Hematopoietic multipotent progenitor cell (in vitro differentiated cells): ENCODE results near the gene TMOD3. TPM values are rescaled to one million over a fixed set of nuclear protein-coding genes. Genes with fewer than 3 reads are reported as not detected.
A peak's percentile ranks its signal among the peaks of the same experiment; 100 is the strongest.
"Not testable (repeated sequence)": the region's sequence is repeated elsewhere in the genome, so short reads cannot be mapped to it uniquely, and the experiment has no call there.

Experiments used
- DNase-seq, 3 donors: peaks; one replicate each; pipeline ENCODE4 v3.0.0-alpha.2; 2011 to 2015; ENCODE audit warnings: low read depth in 2 of 3, low spot score in 2 of 3
- total RNA-seq: library from RNA; depleted of rRNA; stranded (reverse); fragments of >200 nt; gene quantifications from one replicate; pipeline ENCODE4 v1.2.3, GENCODE V29; 2012

TMOD3 gene
- 13.7 TPM for total RNA-seq

DNA sequence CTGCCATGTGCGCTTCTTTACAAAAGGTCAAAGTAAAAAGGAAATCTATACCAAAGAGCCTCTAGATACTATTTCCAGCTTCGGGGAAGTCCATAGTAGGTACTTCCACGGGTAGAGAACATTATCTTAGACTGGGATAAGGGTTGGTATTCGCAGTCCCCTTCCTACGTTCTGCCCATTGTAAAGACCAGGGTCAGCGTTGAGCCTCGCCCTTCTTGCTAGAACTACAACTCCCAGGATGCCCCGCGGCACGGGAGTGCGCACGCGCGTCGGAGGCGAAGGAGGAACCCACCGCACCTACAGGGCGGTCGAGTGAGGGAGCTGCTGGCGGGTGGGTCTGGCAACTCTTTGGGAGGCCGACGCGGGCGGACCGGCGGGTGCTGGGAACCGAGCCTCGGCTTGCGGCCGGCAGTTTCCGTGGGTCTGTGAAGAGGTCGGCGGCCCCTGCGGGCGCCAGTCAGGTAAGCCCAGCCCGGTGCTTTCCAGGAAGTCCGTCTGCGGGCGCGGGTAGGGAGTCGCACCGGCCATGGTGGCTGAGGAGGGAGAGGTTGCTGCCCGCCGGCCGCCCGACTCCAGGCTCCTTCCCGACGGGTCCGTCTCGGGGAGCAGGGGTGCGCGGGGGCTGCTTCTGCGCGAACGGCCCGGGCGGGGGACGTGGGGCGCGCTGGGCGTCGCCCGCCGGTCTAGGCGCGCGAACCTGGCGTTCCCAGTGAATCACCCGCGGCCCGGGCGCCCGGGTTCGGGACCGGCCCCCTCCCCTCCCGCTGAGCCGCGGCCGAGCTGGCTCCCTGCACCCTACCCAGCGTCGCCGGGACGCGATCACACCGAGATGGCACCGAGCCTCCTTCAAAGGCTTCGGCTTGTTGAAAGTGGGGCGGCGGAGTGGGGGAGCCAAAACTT, at the start of gene TMOD3:
TMOD3 (plus strand) TSS at position 278 of the 900 bp plus-strand sequence. CDS start 33,232 bp downstream, outside the sequence.
- DNase-seq = peak; percentile 77 to 93 (median 91)

DNA sequence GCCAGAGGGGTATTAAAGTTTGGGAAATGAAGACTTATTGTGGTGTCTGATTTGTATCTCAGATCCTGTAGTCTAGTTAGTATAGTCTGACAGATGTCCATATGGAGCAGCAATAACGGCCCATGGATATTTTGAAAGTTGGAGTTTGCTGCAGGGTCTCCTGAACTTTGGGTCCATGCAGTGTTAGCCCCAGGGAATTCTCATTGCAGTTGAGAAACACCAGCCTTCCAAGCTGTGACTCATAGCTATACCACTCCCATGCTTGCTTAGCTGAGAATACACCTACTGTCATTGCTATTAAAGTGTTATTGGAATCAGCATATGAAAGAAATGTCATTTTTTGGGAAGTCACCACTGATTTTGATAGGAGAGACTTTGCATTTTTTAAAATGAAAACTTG, 48.8 kb upstream of the TMOD3 start:
- no peak for DNase-seq

DNA sequence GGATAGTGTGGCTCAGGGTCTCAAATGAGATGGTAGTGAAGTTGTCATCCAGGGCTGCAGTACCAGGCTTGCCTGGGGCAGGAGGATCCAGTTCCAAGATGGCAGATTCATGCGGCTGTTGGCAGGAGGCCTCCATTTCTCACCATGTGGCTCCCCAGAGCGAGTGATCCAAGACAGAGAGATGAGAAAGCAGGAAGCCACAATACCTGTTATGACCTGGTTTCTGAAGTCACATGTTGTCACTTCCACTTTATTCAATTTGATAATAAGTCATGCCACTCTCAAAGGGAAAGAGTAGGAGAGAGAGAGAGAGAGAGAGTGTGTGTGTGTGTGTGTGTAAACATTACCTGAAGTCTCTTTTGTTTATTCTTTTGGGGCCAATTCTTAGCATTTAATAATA, 47.9 kb upstream of the TMOD3 start:
- DNase-seq = no peak

DNA sequence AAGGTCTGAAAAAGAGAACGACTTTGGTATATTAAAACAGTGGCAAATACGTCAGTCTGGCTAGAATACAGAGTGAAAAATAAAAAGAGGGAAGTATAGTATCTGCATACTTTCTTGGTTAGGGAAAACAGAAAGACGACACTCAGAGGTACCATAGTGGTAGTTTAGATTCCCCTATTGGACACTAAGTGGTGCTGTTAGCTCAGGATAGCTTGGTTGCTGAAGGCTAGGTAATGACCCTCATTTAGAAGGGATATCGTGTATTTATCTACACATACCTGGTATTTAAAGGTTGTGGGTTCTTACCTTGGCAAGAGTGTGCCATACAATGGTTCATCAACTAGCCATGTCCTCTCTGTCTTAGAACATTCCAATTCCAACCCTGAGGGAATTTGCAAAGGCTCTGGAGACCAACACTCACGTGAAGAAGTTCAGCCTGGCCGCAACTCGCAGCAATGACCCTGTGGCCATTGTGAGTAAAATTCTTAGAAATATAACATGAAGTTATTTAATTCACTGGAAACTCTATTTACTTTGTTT, 47.0 kb upstream of the TMOD3 start:
- DNase-seq = peak in 1 of 3 donors; percentile 18

DNA sequence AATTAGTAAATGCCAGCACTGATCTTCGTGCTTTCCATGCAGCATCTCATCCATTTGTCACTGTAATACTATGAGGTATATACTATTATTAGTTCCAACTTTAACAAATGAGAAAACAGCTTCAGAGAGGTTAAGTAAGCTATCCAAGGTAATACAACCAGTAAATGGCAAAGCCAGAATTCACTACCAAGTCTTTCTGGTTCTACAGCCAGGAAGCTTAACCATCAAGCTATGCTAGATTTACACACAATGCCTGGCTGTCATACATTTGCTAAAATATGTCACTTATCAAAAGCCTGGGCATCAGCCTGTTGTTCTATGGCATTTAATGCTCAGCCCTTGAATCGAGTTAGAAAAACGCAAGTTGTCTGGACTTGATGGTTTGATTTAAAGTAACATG, 45.5 kb upstream of the TMOD3 start:
- DNase-seq = no peak

DNA sequence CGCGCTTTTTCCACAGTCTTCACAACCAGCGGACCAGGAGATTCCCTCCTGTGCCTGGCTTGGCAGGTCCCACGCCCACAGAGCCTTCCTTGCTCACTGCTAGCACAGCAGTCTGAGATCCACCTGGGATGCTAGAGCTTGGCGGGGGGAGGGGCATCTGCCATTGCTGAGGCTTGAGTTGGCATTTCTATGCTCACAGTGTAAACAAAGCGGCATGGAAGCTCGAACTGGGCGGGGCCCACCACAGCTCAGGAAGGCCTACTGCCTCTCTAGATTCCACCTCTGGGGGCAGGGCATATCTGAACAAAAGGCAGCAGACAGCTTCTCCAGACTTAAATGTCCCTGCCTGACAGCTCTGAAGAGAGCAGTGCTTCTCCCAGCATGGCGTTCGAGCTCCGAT, 42.3 kb upstream of the TMOD3 start:
- DNase-seq = not testable (repeated sequence)

DNA sequence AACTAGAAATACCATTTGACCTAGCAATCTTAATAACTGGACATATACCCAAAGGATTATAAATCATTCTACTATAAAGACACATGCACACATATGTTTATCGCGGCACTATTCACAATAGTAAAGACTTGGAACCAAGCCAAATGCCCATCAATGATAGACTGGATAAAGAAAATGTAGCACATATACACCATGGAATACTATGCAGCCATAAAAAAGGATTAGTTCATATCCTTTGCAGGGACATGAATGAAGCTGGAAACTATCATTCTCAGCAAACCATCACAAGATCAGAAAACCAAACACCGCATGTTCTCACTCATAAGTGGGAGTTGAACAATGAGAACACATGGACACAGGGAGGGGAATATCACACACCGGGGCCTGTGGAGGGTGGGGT, 37.0 kb upstream of the TMOD3 start:
- DNase-seq = not testable (repeated sequence)

DNA sequence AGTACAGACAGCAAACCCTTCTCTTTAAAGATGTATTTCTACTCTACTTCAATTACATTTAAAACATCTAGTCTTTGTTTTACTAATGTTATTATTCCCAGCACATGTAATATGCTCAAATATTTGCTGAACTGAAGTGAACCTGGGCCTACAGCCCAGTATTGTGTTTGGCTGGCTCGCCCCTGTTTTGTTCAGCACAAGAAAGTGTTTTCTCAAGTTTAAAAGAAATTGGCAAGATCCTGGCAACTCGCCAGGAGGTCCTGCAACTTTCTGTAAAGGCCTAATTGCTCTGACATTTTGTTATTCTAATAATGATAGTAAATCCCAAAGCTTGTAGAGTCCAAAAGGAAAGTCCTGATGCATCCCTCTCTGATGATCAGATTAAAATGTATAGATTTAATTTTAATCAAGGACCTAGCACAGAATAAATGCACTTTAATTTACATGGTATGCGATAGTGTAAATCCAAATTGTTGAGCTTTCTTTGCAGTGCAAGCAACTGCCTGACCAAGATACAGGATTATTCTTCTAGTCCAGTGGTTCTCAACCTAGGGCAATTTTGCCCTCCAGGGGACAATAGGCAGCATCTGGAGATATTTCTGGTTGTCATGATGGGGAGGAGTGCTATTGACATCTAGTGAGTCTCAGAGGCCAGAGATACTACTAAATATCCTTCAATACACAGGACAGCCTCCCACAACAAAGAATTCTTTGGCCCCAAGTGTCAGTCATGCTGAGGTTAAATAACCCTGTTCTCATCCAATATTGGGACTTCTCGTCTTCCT, 35.7 kb upstream of the TMOD3 start:
- DNase-seq = no peak

DNA sequence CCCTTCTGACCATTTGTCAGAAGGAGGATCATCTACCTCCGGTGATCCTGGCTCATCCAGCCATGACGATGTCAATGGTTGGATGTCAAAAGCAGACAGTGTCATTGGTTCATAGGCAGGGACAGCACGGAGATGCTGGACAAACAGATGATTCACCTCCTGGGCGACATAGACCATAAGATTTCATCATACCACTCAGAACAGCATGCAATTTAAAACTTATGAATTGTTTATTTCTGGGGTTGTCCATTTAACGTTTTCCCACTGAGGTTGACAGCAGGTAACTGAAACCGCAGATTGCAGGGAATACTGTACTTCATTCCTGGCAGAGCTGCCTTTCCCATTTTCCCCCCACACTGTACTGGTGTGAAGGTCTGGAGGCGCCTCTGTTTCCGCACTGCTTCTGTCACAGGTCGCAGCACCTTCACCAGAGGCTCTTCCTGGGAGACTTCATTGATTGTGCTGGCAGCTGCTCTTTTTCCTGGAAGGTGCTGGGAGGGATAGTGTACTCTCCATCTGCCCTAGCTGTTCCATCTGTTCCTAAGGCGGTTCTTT, 32.5 kb upstream of the TMOD3 start:
- no peak for DNase-seq

DNA sequence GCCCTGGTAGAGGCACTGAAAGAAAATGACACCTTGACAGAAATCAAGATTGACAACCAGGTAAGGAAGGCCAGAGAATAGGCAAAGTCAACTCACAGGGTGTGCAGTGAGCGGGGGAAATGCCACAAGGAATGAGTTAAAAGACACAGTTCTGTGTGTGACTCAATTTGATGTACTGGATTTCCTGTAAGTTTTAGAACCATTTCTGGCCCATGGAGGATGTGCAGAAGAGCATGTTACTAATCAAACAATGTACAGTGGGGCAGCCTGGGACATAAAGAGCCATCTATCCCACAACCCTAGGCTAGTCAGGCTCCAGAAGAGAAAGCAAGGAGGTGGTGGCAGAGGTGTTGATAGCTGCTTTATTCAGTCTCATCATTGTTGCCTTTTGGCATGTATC, 31.2 kb upstream of the TMOD3 start:
- no peak for DNase-seq

DNA sequence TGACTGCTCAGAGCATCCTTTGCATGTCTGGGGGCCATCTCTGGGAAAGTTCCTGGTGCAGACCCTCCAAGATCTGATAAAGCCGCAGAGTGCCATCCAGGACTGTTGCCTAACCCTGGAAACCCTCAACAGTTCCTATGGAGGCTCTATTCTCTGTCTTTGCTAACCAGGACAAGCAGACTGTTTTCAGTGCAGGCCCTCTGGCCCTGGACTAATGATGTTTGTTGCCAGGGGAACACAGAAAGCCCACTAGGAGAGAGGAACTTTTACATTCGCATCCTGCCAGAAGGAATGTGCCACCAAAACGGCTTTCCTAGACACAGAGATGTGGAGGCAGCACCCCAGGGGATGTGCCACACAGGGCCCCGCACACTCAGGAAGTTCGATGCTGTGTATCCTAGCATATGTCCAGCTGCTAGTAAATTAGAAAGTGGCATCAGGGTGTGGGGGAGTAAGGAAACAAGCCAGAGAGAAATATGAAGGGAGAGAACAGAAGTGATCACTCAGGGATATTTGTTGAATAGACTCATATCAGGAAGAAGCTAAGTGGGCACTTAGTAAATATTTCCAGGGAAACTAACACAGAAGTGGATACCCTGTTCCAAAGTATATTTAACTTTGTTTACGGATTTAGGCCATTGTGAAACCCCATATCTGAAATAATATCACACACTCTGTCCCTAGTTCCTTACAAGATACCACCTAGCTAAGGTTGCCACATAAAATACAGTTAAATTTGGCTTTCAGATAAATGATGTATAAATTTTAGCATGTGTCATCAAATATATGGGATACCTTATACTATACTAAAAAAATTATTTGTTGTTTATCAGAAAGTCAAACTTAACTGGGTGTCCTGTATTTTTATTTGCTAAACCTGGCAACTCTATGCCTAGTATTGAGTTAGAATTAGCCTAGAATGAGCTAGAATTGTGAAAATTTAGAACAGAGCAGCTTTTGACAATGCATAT, 29.9 kb upstream of the TMOD3 start:
- no peak for DNase-seq

DNA sequence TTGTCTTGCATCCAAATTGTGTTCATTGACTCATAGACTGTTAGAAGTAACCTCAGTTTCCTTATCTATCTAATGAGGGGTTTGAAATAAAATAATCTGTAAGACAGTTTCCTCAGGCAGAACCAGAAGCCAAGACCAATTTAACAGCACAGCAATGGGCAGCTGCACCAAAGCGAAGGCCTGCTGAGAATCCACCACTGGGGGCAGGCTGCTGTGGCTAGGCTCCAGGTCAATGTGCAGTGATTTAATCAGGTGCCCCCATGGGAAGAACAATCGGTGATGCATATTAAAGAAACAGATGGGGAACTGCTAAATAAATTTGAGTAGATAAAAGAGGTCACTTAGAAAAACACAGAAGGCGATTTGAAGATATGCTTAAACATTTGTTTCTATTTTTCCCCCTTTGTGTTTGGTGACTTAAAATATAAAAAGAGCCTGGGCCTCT, 28.0 kb upstream of the TMOD3 start:
- DNase-seq = no peak

DNA sequence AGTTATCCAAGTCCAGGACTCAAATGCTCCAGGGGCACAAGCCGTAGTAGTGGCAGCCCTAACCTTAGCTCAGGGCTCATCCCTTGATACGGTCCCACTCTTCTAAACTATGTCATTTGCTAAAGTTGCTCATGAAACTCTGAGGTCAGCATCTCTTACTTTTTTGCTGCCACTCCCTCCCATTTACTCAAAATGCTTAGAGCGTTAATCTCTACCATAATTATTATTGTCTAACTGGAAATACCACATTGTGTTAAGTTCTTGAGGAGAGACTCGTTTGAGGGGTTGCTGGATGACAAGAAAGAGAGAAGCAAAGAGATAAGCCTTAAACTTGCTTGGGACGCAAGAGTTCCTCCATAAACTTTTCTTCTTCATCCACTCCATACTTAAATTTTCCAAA, 26.9 kb upstream of the TMOD3 start:
- DNase-seq = no peak

DNA sequence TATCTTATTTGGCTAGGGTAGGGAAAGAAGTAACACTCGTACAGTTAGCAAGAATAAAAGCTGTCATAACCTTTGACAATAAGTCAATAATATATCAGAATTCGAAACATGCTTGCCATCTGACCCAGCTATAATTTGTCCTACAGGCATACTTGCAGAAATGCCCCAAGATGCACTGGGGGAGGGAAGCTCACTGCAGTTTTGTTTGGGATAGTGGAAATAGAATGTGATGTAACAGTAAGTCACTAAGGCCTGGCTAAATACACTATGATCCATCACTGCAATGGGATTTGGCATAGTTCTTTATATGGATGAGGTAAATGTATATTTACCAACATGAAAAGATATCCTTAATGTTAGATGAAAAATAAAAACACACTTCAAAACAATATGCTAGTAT, 25.5 kb upstream of the TMOD3 start:
- DNase-seq = no peak

DNA sequence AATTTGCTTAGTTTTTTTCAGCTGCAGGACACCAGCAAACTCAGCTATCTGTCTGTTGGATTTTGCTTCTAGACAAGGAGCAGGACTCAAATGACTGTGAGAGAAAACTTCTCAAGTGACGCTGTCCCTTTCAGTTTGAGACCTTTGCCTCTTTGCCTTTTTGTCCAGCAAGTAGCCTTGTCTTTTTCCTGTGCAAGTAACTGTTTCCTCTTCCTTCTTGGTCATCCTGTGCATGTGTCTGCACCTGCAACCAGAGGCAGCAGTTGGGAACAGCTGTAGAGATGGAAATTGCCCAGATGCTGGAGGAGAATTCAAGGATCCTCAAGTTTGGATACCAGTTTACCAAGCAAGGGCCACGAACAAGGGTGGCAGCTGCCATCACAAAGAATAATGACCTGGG, 23.3 kb upstream of the TMOD3 start:
- no peak for DNase-seq

DNA sequence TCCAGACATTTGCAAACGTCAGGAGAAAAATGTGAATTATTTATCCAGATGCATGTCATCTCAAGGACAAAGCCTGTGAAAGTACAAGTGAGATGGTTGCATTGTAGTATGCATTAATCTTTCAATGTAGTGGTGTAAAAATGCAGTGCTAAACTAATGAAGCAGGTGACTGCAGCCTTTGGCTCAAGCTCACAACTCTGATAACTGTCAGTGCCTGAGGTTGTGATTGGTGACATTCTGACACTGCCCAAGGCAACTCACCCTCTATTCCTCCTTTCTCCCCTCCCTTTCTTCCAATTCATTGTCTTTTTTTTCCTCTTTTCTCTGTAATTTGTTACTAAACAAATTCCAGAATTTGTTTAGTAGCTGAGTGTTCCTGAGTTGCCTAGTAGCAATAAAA, 20.0 kb upstream of the TMOD3 start:
- no peak for DNase-seq

DNA sequence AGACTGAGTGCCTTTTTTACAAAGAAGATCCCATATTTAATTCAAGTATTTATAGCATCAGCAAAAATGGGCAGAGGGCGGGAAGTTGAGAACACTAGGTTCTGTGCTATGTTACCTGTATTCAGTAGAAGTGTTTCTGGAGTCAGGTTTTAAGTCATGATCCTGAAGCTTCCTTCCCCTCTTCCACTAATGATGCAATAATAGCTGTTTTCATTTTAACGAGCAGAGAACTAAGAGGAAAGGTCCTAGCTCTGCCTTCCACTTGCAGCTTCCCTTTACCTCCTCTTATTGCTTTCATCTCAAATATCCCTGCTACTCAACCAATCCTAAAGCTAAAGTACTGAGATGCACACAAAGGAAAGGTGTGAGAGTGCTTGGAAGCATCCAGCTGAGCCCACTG, 16.9 kb upstream of the TMOD3 start:
- no peak for DNase-seq

DNA sequence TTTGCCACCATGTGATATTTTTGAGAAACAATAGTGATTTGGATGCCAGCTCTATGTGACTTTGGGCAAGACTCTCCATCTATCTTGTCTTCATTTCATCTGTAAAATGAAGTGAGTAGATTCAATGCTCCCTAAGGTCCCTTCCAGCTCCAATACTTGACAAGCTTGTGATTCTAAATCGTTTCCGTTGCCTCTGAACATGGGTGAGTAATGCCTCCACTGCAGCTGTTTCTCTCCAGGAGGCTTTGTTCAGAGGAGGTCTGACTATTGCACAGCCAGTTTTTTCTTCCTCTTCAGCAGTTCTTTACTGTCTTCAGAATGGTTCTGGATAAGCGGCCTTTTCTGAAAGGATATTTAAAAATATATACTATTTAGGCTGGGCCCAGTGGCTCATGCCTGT, 14.8 kb upstream of the TMOD3 start:
- DNase-seq = no peak

DNA sequence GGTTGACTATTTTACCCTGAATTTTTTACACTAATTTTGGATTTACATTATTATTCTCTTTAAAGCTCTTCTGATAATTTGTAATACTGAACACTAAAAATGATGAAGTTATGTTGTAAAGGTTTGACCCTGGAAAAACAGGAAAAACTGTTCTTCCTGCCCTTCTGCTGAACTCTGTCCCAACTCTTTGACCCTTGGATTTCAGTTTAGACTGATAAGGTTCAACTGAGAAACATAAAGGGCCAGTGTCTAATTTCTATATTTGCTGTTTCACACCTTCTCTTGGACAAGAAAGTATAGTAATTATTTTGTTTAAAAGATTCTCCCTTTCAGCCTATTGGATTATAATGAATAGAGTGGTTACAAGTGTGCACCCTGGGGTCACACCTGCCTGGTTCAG, 12.8 kb upstream of the TMOD3 start:
- no peak for DNase-seq

DNA sequence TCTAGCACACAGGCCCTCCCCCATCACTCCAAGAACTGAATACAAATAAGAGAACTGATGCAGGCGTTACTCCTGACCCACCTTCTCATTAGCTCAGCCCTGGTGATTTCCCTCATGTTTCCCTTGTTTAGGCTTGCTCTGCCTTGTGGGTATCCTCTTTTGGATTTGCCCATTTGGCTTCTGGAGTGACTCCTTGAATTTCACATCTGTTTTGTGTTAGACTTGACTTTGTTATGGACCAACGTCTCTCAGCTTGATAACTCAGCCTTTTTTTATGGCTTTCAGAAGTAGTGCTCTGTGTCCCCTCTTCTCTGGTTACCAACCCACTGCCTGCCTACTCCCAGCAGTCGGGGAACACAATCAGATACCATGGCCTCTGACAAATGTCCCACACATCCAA, 11.3 kb upstream of the TMOD3 start:
- DNase-seq = no peak
